Measurements from ENCODE around the gene RD3L.

RD3L gene

GRCh38 chr14:103973354-103973753, 31.0 kb upstream of the RD3L start:
- H3K4me3 ChIP-seq (ENCODE audit: low read depth, low read length): no peak overlapping the region
- H3K4me1 ChIP-seq: peaks cover 4% of the 10 kb centered on the region; the same call in 1 of the 2 replicates
- no peak for TF ChIP-seq CTCF (IDR thresholded peaks at IDR 0.05; ENCODE audit: low read depth, low read length)
- no peak for DNase-seq
- H3K27me3 ChIP-seq: no peaks in the 10 kb centered on the region
- no peaks in the 10 kb centered on the region for H3K36me3 ChIP-seq
- no peaks in the 10 kb centered on the region for H3K9me3 ChIP-seq

GRCh38 chr14:103969961-103970360, 27.6 kb upstream of the RD3L start:
- DNase-seq: no peak
- H3K4me1 ChIP-seq: no peaks in the 10 kb centered on the region
- H3K36me3 ChIP-seq: no peaks in the 10 kb centered on the region
- no peak overlapping the region for H3K4me3 ChIP-seq (ENCODE audit: low read depth, low read length)
- H3K9me3 ChIP-seq: no peaks in the 10 kb centered on the region
- H3K27me3 ChIP-seq: no peaks in the 10 kb centered on the region
- no peak for TF ChIP-seq CTCF (IDR thresholded peaks at IDR 0.05; ENCODE audit: low read depth, low read length)

GRCh38 chr14:103966631-103967030, 24.3 kb upstream of the RD3L start:
- TF ChIP-seq CTCF (IDR thresholded peaks at IDR 0.05; ENCODE audit: low read depth, low read length): no peak
- DNase-seq: no peak
- no peaks in the 10 kb centered on the region for H3K4me1 ChIP-seq
- no peaks in the 10 kb centered on the region for H3K36me3 ChIP-seq
- no peaks in the 10 kb centered on the region for H3K27me3 ChIP-seq
- H3K4me3 ChIP-seq (ENCODE audit: low read depth, low read length): no peak overlapping the region
- H3K9me3 ChIP-seq: no peaks in the 10 kb centered on the region

- TF ChIP-seq CTCF (IDR thresholded peaks at IDR 0.05; ENCODE audit: low read depth, low read length): no peak
- Histone ChIP-seq H3K4me3 (ENCODE audit: low read depth, low read length) (no peak overlapping the region), H3K9me3 (no peaks in the 10 kb centered on the region), H3K36me3 (no peaks in the 10 kb centered on the region), H3K27me3 (no peaks in the 10 kb centered on the region), H3K4me1 (no peaks in the 10 kb centered on the region)
- DNase-seq: no peak
Observed at GRCh38 chr14:103961928-103962578, 19.7 kb upstream of the RD3L start.

- Histone ChIP-seq H3K9me3 (no peaks in the 10 kb centered on the region), H3K27me3 (no peaks in the 10 kb centered on the region), H3K4me3 (ENCODE audit: low read depth, low read length) (no peak overlapping the region), H3K36me3 (no peaks in the 10 kb centered on the region), H3K4me1 (no peaks in the 10 kb centered on the region)
- no peak for TF ChIP-seq CTCF (IDR thresholded peaks at IDR 0.05; ENCODE audit: low read depth, low read length)
- DNase-seq: no peak
Observed at GRCh38 chr14:103960457-103961055, 18.2 kb upstream of the RD3L start.

- no peaks in the 10 kb centered on the region for H3K9me3 ChIP-seq
- H3K4me1 ChIP-seq: no peaks in the 10 kb centered on the region
- no peaks in the 10 kb centered on the region for H3K27me3 ChIP-seq
- DNase-seq: no peak
- H3K4me3 ChIP-seq (ENCODE audit: low read depth, low read length): no peak overlapping the region
- no peaks in the 10 kb centered on the region for H3K36me3 ChIP-seq
- no peak for TF ChIP-seq CTCF (IDR thresholded peaks at IDR 0.05; ENCODE audit: low read depth, low read length)
Observed at GRCh38 chr14:103949131-103949790, 6.9 kb upstream of the RD3L start.
